GM06990 (cell line): Measurements from ENCODE around the gene CTNS.
"Not testable (repeated sequence)": the region's sequence is repeated elsewhere in the genome, so short reads cannot be mapped to it uniquely, and the experiment has no call there.

Source experiments
- DNase-seq: peaks from one replicate; pipeline ENCODE4 v3.0.0-alpha.2; 2011; ENCODE audit not compliant: insufficient read length; ENCODE audit errors: extremely low read depth
- H3K27me3 ChIP-seq: replicated peaks from 2 replicates; pipeline ENCODE4 v1.6.0; 2011; ENCODE audit warnings: low read length; ENCODE audit not compliant: control insufficient read depth, insufficient read depth
- H3K36me3 ChIP-seq: 2 replicates; pipeline ENCODE4 v1.5.1; 2011; ENCODE audit warnings: low read length; ENCODE audit not compliant: control insufficient read depth, insufficient read depth
- H3K4me3 ChIP-seq: replicated peaks from 2 replicates; pipeline ENCODE4 v1.5.1; 2011; ENCODE audit warnings: low read depth, mild to moderate bottlenecking, control low read depth, low read length
- TF ChIP-seq, protein P1 (sequence below): IDR thresholded peaks from 2 replicates; pipeline ENCODE4 v1.5.1; 2011; ENCODE audit warnings: low read length, control low read depth, mild to moderate bottlenecking, inconsistent platforms; ENCODE audit not compliant: insufficient read depth, poor library complexity, severe bottlenecking

CTNS gene

DNA sequence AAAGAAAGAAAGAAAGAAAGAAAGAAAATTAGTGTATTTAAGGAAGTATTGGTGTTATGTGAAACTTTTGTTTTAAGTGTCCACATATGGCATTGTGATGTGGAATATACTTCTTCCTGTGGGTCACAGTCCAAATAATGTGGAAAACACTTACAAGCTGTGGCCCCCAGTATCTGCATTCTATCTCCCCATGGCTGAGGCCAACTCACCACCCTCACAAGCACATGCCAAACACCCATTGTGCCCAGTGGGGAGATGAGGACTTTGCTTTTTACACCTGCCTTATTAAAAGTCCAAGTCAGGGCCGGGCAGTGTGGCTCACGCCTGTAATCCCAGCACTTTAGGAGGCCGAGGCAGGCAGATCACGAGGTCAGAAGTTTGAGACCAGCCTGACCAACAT lies 63.4 kb downstream of the CTNS start:
- no peak overlapping the region for H3K4me3 ChIP-seq
- DNase-seq, result no peak
- TF ChIP-seq, protein P1, sequence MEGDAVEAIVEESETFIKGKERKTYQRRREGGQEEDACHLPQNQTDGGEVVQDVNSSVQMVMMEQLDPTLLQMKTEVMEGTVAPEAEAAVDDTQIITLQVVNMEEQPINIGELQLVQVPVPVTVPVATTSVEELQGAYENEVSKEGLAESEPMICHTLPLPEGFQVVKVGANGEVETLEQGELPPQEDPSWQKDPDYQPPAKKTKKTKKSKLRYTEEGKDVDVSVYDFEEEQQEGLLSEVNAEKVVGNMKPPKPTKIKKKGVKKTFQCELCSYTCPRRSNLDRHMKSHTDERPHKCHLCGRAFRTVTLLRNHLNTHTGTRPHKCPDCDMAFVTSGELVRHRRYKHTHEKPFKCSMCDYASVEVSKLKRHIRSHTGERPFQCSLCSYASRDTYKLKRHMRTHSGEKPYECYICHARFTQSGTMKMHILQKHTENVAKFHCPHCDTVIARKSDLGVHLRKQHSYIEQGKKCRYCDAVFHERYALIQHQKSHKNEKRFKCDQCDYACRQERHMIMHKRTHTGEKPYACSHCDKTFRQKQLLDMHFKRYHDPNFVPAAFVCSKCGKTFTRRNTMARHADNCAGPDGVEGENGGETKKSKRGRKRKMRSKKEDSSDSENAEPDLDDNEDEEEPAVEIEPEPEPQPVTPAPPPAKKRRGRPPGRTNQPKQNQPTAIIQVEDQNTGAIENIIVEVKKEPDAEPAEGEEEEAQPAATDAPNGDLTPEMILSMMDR, result no peak
- no peaks in the 10 kb centered on the region for H3K27me3 ChIP-seq
- H3K36me3 ChIP-seq, result no peaks in the 10 kb centered on the region

DNA sequence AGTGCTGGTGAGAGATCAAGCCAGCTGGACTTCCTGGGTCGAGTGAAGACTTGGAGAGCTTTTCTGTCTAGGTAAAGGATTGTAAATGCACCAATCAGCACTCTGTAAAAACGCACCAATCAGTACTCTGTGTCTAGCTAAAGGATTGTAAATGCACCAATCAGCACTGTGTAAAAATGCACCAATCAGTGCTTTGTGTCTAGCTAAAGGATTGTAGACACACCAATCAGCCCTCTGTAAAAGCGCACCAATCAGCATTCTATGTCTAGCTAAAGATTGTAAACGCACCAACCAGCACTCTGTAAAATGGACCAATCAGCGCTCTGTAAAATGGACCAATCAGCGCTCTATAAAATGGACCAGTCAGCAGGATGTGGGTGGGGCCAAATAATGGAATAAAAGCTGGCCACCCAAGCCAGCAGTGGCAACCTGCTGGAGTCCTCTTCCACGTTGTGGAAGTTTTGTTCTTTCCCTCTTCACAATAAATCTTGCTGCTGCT lies 65.5 kb downstream of the CTNS start:
- not testable (repeated sequence) for H3K27me3 ChIP-seq, DNase-seq, H3K36me3 ChIP-seq, H3K4me3 ChIP-seq

DNA sequence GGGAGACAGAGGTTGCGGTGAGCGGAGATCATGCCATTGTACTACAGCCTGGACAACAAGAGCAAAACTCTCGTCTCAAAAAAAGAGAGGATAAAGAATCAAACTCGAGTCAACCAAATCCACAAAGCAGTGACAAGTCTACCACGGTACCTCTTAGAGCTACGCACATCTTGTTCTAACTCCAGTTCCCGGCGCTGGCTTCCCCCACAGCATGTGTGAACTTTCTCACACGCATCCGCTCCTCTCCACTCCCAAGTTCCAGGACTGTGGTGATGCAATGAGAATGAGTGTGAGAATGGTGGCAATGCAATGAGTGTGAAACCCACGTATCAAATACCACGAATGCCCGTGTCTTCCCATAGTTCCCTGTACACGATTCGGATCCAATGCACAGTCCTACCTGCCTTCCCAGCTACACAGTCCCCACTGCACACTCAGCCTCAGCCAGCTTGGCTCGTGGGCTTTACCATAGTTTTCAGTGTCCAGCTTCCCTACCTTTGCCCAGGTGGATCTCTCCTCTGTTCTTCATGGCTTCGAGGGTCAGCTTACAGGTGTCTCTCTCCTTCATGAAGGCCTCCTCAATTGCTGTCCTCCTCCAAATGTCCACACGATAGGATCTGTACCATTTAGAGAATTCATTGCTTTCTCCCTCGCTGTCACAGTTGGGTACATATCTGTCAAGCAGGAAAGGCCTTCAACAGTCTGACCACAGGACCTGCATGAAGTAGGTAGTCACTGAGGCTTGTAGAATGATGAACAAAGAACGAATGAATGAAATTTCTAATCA lies 68.6 kb downstream of the CTNS start:
- no peaks in the 10 kb centered on the region for H3K36me3 ChIP-seq
- H3K27me3 ChIP-seq, result no peaks in the 10 kb centered on the region
- no peak overlapping the region for H3K4me3 ChIP-seq
- TF ChIP-seq, protein P1, result no peak
- DNase-seq, result no peak

DNA sequence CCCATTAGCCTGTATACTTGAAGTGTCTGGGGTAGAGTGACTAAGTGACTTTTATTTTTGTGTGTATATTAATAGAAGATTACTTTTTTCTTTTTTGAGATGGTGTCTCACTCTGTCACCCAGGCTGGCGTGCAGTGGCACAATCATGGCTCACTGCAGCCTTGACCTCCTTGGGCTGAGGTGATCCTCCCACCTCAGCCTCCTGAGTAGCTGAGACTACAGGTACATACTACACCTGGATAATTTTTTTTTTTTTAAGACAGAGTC lies 69.1 kb downstream of the CTNS start:
- DNase-seq, H3K27me3 ChIP-seq, H3K36me3 ChIP-seq, H3K4me3 ChIP-seq: not testable (repeated sequence)

DNA sequence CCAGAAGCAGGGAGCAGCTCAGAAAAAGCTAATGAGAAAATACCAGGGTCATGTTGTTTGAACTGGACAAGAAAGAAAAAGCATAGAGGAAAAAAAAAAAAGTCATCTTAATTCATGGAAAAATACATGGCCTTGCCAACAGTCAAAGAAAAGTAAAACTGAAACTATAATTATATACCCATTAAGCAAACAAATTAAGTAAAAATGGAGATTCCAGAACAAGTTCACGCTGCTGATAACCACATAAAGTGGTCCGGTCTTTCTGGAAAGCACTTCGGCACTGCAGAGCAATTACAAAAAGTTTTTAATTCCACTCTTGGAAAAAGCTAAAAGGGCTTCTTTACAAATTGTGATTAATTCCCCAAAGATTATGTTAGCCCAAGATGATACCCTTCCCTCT lies 71.8 kb downstream of the CTNS start:
- TF ChIP-seq, protein P1, result no peak
- H3K36me3 ChIP-seq, result no peaks in the 10 kb centered on the region; the same call in 1 of the 2 replicates
- DNase-seq, result no peak
- H3K4me3 ChIP-seq, result no peak overlapping the region
- H3K27me3 ChIP-seq, result no peaks in the 10 kb centered on the region

DNA sequence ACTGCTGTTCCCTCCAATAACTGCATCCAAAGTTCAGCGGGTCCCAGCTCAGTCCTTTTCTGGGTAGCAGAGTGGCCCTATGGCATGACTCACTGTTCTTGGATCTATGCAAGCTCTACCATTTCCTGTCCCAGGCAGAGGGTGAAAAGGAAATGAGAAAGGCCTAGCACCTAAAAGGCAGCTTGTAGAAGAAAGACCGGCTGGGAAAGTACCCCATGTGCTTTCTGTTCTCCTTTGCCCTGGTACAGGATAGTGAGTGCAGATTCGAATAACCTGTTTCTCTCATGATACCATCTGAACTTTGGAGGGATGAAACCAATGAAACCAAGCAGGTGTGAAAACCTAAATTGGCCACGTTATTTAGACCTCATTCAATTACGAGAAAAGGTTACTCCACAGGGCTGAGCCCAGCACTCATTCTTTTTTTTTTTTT lies 74.4 kb downstream of the CTNS start:
- TF ChIP-seq, protein P1, result no peak
- Histone ChIP-seq H3K27me3 (no peaks in the 10 kb centered on the region), H3K4me3 (no peak overlapping the region), H3K36me3 (peaks cover 5% of the 10 kb centered on the region)
- peak; percentile 88 for DNase-seq
